ENCODE results near the gene ASPN. TPM values are rescaled to one million over a fixed set of nuclear protein-coding genes. Genes with fewer than 3 reads are reported as not detected.

Gene ASPN
- total and polyA plus RNA-seq, 2 donors (not counting 3 experiments of a cell fraction or from before 2014, with no cell fraction given), result not detected

DNA sequence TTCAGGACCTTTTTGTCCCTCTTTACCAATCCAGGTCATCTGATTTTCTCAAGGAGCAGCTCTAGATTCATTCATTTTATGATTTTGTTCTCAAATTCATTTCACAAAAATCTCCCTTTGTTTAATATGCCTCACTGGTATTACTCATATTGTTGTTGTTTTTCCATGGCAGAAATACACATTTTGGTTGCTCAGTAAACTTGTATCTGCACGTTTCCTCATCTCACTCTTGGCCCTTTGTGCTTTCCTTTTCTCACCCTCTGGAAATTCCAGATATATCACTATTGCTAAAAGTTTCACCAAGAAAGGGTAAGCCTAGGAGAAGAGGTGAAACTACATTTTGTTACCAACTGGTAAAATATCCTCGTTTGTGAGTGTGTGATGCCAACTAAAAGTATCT is 14.8 kb downstream of the ASPN start:
- ChIA-PET CTCF (no interaction called here), POLR2A (no interaction called here)
- Histone ChIP-seq H3K4me2 (ENCODE audit: insufficient read depth, low read length) (no peak overlapping the region), H3K79me2 (ENCODE audit: control insufficient read depth, insufficient read depth, low read length) (no peaks in the 10 kb centered on the region), H3K4me3 (replicated peaks in 1 of 3; ENCODE audit: insufficient read depth in 1 of 3, low read depth in 1 of 3, low read length in 3 of 3) (no peak overlapping the region), H3K27me3 (ENCODE audit: control insufficient read depth in 2 of 2, insufficient read depth in 2 of 2, low read length in 2 of 2) (no peaks in the 10 kb centered on the region), H3K36me3 (ENCODE audit: control insufficient read depth in 2 of 2, extremely low read depth in 1 of 2, insufficient read depth in 2 of 2, low read length in 2 of 2) (no peaks in the 10 kb centered on the region), H4K20me1 (replicated peaks; ENCODE audit: control insufficient read depth, extremely low read depth, insufficient read depth, low read length) (no peaks in the 10 kb centered on the region), H3K4me1 (ENCODE audit: control insufficient read depth, extremely low read depth, insufficient read depth, low read length) (no peaks in the 10 kb centered on the region), H3K9me3 (replicated peaks; ENCODE audit: control insufficient read depth, insufficient read depth, low read length) (no peaks in the 10 kb centered on the region), H3K9ac (replicated peaks; ENCODE audit: extremely low read depth, insufficient read depth, low read length) (no peak overlapping the region), H2AFZ (ENCODE audit: low read depth, low read length) (no peak overlapping the region), H3K27ac (ENCODE audit: insufficient read depth, low read depth, low read length) (no peak overlapping the region), H3K9me1 (replicated peaks; ENCODE audit: control insufficient read depth, extremely low read depth, insufficient read depth, low read length) (no peaks in the 10 kb centered on the region)
- no TSS peak for BruUV-seq (replicated peaks)
- FAIRE-seq (no peak), DNase-seq (ENCODE audit: low read depth, low spot score) (no peak)
- TF ChIP-seq POLR2A (IDR thresholded peaks at IDR 0.05; ENCODE audit: low read depth, low read length) (no peak), MYC (IDR thresholded peaks at IDR 0.05; ENCODE audit: low read depth, low read length) (no peak)
- TF ChIP-seq, protein P1, sequence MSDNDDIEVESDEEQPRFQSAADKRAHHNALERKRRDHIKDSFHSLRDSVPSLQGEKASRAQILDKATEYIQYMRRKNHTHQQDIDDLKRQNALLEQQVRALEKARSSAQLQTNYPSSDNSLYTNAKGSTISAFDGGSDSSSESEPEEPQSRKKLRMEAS (IDR thresholded peaks at IDR 0.05; ENCODE audit: insufficient read depth, insufficient read length), result no peak
- dilution Hi-C loops (cut with MboI; ENCODE audit: extremely low pct_ligation_motif_present, low sequenced_read_pairs), result no loop called here
- intact Hi-C loops (cut with micrococcal nuclease), result no loop called here

DNA sequence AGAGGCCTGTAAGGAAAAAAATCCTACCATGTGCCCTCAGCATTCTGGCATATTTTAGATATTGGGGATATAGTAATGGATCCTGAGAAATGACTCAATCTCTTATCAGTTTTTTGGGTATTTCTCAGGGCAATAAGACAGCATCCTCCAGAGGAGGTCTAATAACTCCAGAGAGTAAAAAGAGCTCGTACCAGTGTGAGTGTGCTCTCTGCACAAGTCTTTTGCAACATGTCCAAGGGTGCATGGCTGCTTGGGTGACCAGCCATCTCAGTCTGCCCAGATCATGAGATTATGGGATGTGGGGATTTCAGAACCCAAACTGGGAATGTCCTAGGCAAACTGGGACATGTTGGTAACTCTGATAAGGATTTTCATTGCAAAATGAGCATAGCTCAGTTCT is 15.3 kb downstream of the ASPN start:
- ChIA-PET POLR2A (no interaction called here), CTCF (no interaction called here)
- H3K9ac ChIP-seq (replicated peaks; ENCODE audit: extremely low read depth, insufficient read depth, low read length), result no peak overlapping the region
- TF ChIP-seq POLR2AphosphoS5 (IDR thresholded peaks at IDR 0.05; ENCODE audit: insufficient read depth, low read depth, low read length) (no peak), POLR2A (IDR thresholded peaks at IDR 0.05; ENCODE audit: low read depth, low read length) (no peak), EZH2 (IDR thresholded peaks at IDR 0.05; ENCODE audit: borderline replicate concordance, low read depth, low read length, severe bottlenecking) (no peak), MYC (IDR thresholded peaks at IDR 0.05; ENCODE audit: low read depth, low read length) (no peak), GATA2 (IDR thresholded peaks at IDR 0.05; ENCODE audit: insufficient read depth, insufficient read length, low read depth, low read length) (no peak), JUN (IDR thresholded peaks at IDR 0.05; ENCODE audit: borderline replicate concordance, insufficient read depth, insufficient read length, low read depth) (no peak), FOS (IDR thresholded peaks at IDR 0.05; ENCODE audit: borderline replicate concordance, insufficient read depth, low read length) (no peak)
- TF ChIP-seq, protein P2, sequence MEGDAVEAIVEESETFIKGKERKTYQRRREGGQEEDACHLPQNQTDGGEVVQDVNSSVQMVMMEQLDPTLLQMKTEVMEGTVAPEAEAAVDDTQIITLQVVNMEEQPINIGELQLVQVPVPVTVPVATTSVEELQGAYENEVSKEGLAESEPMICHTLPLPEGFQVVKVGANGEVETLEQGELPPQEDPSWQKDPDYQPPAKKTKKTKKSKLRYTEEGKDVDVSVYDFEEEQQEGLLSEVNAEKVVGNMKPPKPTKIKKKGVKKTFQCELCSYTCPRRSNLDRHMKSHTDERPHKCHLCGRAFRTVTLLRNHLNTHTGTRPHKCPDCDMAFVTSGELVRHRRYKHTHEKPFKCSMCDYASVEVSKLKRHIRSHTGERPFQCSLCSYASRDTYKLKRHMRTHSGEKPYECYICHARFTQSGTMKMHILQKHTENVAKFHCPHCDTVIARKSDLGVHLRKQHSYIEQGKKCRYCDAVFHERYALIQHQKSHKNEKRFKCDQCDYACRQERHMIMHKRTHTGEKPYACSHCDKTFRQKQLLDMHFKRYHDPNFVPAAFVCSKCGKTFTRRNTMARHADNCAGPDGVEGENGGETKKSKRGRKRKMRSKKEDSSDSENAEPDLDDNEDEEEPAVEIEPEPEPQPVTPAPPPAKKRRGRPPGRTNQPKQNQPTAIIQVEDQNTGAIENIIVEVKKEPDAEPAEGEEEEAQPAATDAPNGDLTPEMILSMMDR (IDR thresholded peaks at IDR 0.05; ENCODE audit: extremely low read depth in 1 of 2, insufficient read depth in 1 of 2, low read depth in 1 of 2, low read length in 2 of 2), result no peak
- TF ChIP-seq, protein P1 (IDR thresholded peaks at IDR 0.05; ENCODE audit: insufficient read depth, insufficient read length), result no peak
- no TSS peak for BruUV-seq (replicated peaks)
- DNase-seq (ENCODE audit: low read depth, low spot score) (no peak), FAIRE-seq (no peak)
- dilution Hi-C loops (cut with MboI; ENCODE audit: extremely low pct_ligation_motif_present, low sequenced_read_pairs) (no loop called here), intact Hi-C loops (cut with micrococcal nuclease) (no loop called here)
- no peak overlapping the region for H2AFZ ChIP-seq (ENCODE audit: low read depth, low read length)
- H3K27ac ChIP-seq (ENCODE audit: insufficient read depth, low read depth, low read length), result no peak overlapping the region
- no peaks in the 10 kb centered on the region for H3K9me1 ChIP-seq (replicated peaks; ENCODE audit: control insufficient read depth, extremely low read depth, insufficient read depth, low read length)
- H3K9me3 ChIP-seq (replicated peaks; ENCODE audit: control insufficient read depth, insufficient read depth, low read length), result no peaks in the 10 kb centered on the region
- no peaks in the 10 kb centered on the region for H4K20me1 ChIP-seq (replicated peaks; ENCODE audit: control insufficient read depth, extremely low read depth, insufficient read depth, low read length)
- H3K27me3 ChIP-seq (ENCODE audit: control insufficient read depth in 2 of 2, insufficient read depth in 2 of 2, low read length in 2 of 2), result no peaks in the 10 kb centered on the region
- H3K4me3 ChIP-seq (replicated peaks in 1 of 3; ENCODE audit: insufficient read depth in 1 of 3, low read depth in 1 of 3, low read length in 3 of 3), result no peak overlapping the region
- no peaks in the 10 kb centered on the region for H3K79me2 ChIP-seq (ENCODE audit: control insufficient read depth, insufficient read depth, low read length)
- no peaks in the 10 kb centered on the region for H3K4me1 ChIP-seq (ENCODE audit: control insufficient read depth, extremely low read depth, insufficient read depth, low read length)
- H3K4me2 ChIP-seq (ENCODE audit: insufficient read depth, low read length), result no peak overlapping the region
- H3K36me3 ChIP-seq (ENCODE audit: control insufficient read depth in 2 of 2, extremely low read depth in 1 of 2, insufficient read depth in 2 of 2, low read length in 2 of 2), result no peaks in the 10 kb centered on the region

Measured in endothelial cell of umbilical vein (primary cell).